Measurements from ENCODE around the gene C11orf68.
"Not testable (repeated sequence)": the region's sequence is repeated elsewhere in the genome, so short reads cannot be mapped to it uniquely, and the experiment has no call there.

C11orf68 gene

GRCh38 chr11:65953471-65953870 is 34.6 kb upstream of the C11orf68 start:
- Histone ChIP-seq H2BK120ac (ENCODE audit: low read depth, low read length) (no peak overlapping the region), H3K18ac (ENCODE audit: low read length) (no peak overlapping the region), H3K23ac (ENCODE audit: low read length) (no peak overlapping the region), H4K5ac (ENCODE audit: low read length) (no peak overlapping the region), H3K56ac (ENCODE audit: low read length) (no peak overlapping the region), H3K27ac (ENCODE audit: low read depth, low read length) (no peak overlapping the region), H2BK5ac (ENCODE audit: low read length) (no peak overlapping the region), H3K27me3 (ENCODE audit: insufficient read depth, low read length, poor library complexity) (no peaks in the 10 kb centered on the region), H2AK5ac (ENCODE audit: low read length) (no peak overlapping the region), H4K8ac (ENCODE audit: low read depth, low read length) (no peak overlapping the region), H3K9ac (ENCODE audit: low read length) (no peak overlapping the region), H3K36me3 (ENCODE audit: control insufficient read depth, insufficient read depth, low read length) (no peaks in the 10 kb centered on the region), H2BK15ac (replicated peaks; ENCODE audit: low read depth) (no peak overlapping the region), H3K4me1 (ENCODE audit: control insufficient read depth, low read depth, low read length) (no peaks in the 10 kb centered on the region), H3K4me3 (ENCODE audit: low read length) (no peak overlapping the region), H3K4ac (ENCODE audit: low read depth, low read length) (no peak overlapping the region), H3K79me2 (ENCODE audit: control insufficient read depth, insufficient read depth, low read length) (no peaks in the 10 kb centered on the region), H3K79me1 (ENCODE audit: low read length) (no peaks in the 10 kb centered on the region), H3K4me2 (ENCODE audit: low read length) (no peak overlapping the region)
- DNase-seq = no peak
- WGBS (ENCODE audit: extremely low coverage, insufficient coverage, low lambda C conversion rate) = no CpG with 5 or more reads among the region's 20 CpGs

- no peaks in the 10 kb centered on the region for H3K36me3 ChIP-seq (ENCODE audit: control insufficient read depth, insufficient read depth, low read length)
Observed at GRCh38 chr11:65952052-65952521, 33.2 kb upstream of the C11orf68 start.

GRCh38 chr11:65951641-65952040 is 32.8 kb upstream of the C11orf68 start:
- H3K79me1 ChIP-seq (ENCODE audit: low read length) = not testable (repeated sequence)

More at GRCh38 chr11:65952052-65952521, 33.2 kb upstream of the C11orf68 start:
- H3K4me1 ChIP-seq (ENCODE audit: control insufficient read depth, low read depth, low read length) = no peaks in the 10 kb centered on the region
- H4K8ac ChIP-seq (ENCODE audit: low read depth, low read length) = no peak overlapping the region
- no peak overlapping the region for H4K5ac ChIP-seq (ENCODE audit: low read length)
- H2BK120ac ChIP-seq (ENCODE audit: low read depth, low read length) = no peak overlapping the region
- H3K56ac ChIP-seq (ENCODE audit: low read length) = no peak overlapping the region
- H2AK5ac ChIP-seq (ENCODE audit: low read length) = no peak overlapping the region
- no peaks in the 10 kb centered on the region for H3K27me3 ChIP-seq (ENCODE audit: insufficient read depth, low read length, poor library complexity)
- no peaks in the 10 kb centered on the region for H3K79me2 ChIP-seq (ENCODE audit: control insufficient read depth, insufficient read depth, low read length)
- H3K4ac ChIP-seq (ENCODE audit: low read depth, low read length) = no peak overlapping the region
- no CpG with 5 or more reads among the region's 6 CpGs for WGBS (ENCODE audit: extremely low coverage, insufficient coverage, low lambda C conversion rate)
- no peak overlapping the region for H3K9ac ChIP-seq (ENCODE audit: low read length)
- H3K27ac ChIP-seq (ENCODE audit: low read depth, low read length) = no peak overlapping the region
- no peaks in the 10 kb centered on the region for H3K79me1 ChIP-seq (ENCODE audit: low read length)
- no peak overlapping the region for H3K4me3 ChIP-seq (ENCODE audit: low read length)
- H2BK15ac ChIP-seq (replicated peaks; ENCODE audit: low read depth) = no peak overlapping the region
- no peak for DNase-seq
- H2BK5ac ChIP-seq (ENCODE audit: low read length) = no peak overlapping the region
- no peak overlapping the region for H3K4me2 ChIP-seq (ENCODE audit: low read length)
- H3K23ac ChIP-seq (ENCODE audit: low read length) = no peak overlapping the region
- H3K18ac ChIP-seq (ENCODE audit: low read length) = no peak overlapping the region

GRCh38 chr11:65950711-65951110 is 31.8 kb upstream of the C11orf68 start:
- H2BK15ac ChIP-seq (replicated peaks; ENCODE audit: low read depth); H3K79me1 ChIP-seq (ENCODE audit: low read length); H4K8ac ChIP-seq (ENCODE audit: low read depth, low read length); H3K18ac ChIP-seq (ENCODE audit: low read length); H3K36me3 ChIP-seq (ENCODE audit: control insufficient read depth, insufficient read depth, low read length); H3K79me2 ChIP-seq (ENCODE audit: control insufficient read depth, insufficient read depth, low read length); H3K27ac ChIP-seq (ENCODE audit: low read depth, low read length); H3K4me1 ChIP-seq (ENCODE audit: control insufficient read depth, low read depth, low read length); H3K23ac ChIP-seq (ENCODE audit: low read length); H4K5ac ChIP-seq (ENCODE audit: low read length); H3K4ac ChIP-seq (ENCODE audit: low read depth, low read length); H2BK5ac ChIP-seq (ENCODE audit: low read length); H3K27me3 ChIP-seq (ENCODE audit: insufficient read depth, low read length, poor library complexity); H3K56ac ChIP-seq (ENCODE audit: low read length); H3K4me2 ChIP-seq (ENCODE audit: low read length); H2AK5ac ChIP-seq (ENCODE audit: low read length); DNase-seq; H2BK120ac ChIP-seq (ENCODE audit: low read depth, low read length); H3K9ac ChIP-seq (ENCODE audit: low read length); H3K4me3 ChIP-seq (ENCODE audit: low read length): not testable (repeated sequence)
- no CpG with 5 or more reads among the region's 5 CpGs for WGBS (ENCODE audit: extremely low coverage, insufficient coverage, low lambda C conversion rate)

More at GRCh38 chr11:65951641-65952040, 32.8 kb upstream of the C11orf68 start:
- not testable (repeated sequence) for H2BK15ac ChIP-seq (replicated peaks; ENCODE audit: low read depth); H3K4ac ChIP-seq (ENCODE audit: low read depth, low read length); H3K4me3 ChIP-seq (ENCODE audit: low read length); H3K79me2 ChIP-seq (ENCODE audit: control insufficient read depth, insufficient read depth, low read length); H3K18ac ChIP-seq (ENCODE audit: low read length); H3K27me3 ChIP-seq (ENCODE audit: insufficient read depth, low read length, poor library complexity); H4K5ac ChIP-seq (ENCODE audit: low read length); H3K36me3 ChIP-seq (ENCODE audit: control insufficient read depth, insufficient read depth, low read length); H3K56ac ChIP-seq (ENCODE audit: low read length); DNase-seq; H3K23ac ChIP-seq (ENCODE audit: low read length); H2BK120ac ChIP-seq (ENCODE audit: low read depth, low read length); H3K27ac ChIP-seq (ENCODE audit: low read depth, low read length); H2AK5ac ChIP-seq (ENCODE audit: low read length); H2BK5ac ChIP-seq (ENCODE audit: low read length); H3K9ac ChIP-seq (ENCODE audit: low read length); H4K8ac ChIP-seq (ENCODE audit: low read depth, low read length); H3K4me1 ChIP-seq (ENCODE audit: control insufficient read depth, low read depth, low read length); H3K4me2 ChIP-seq (ENCODE audit: low read length)
- no CpG with 5 or more reads among the region's 3 CpGs for WGBS (ENCODE audit: extremely low coverage, insufficient coverage, low lambda C conversion rate)

GRCh38 chr11:65947603-65948125 is 28.8 kb upstream of the C11orf68 start:
- Histone ChIP-seq H3K79me2 (ENCODE audit: control insufficient read depth, insufficient read depth, low read length) (no peaks in the 10 kb centered on the region), H2BK5ac (ENCODE audit: low read length) (no peak overlapping the region), H2BK15ac (replicated peaks; ENCODE audit: low read depth) (no peak overlapping the region), H3K9ac (ENCODE audit: low read length) (no peak overlapping the region), H3K4me2 (ENCODE audit: low read length) (no peak overlapping the region), H3K27me3 (ENCODE audit: insufficient read depth, low read length, poor library complexity) (no peaks in the 10 kb centered on the region), H4K8ac (ENCODE audit: low read depth, low read length) (no peak overlapping the region), H3K79me1 (ENCODE audit: low read length) (no peaks in the 10 kb centered on the region), H2AK5ac (ENCODE audit: low read length) (no peak overlapping the region), H4K5ac (ENCODE audit: low read length) (no peak overlapping the region), H3K18ac (ENCODE audit: low read length) (no peak overlapping the region), H3K36me3 (ENCODE audit: control insufficient read depth, insufficient read depth, low read length) (no peaks in the 10 kb centered on the region), H3K4me3 (ENCODE audit: low read length) (no peak overlapping the region), H2BK120ac (ENCODE audit: low read depth, low read length) (no peak overlapping the region), H3K4me1 (ENCODE audit: control insufficient read depth, low read depth, low read length) (peaks cover 3% of the 10 kb centered on the region), H3K23ac (ENCODE audit: low read length) (no peak overlapping the region), H3K4ac (ENCODE audit: low read depth, low read length) (no peak overlapping the region), H3K56ac (ENCODE audit: low read length) (no peak overlapping the region), H3K27ac (ENCODE audit: low read depth, low read length) (no peak overlapping the region)
- WGBS (ENCODE audit: extremely low coverage, insufficient coverage, low lambda C conversion rate) = no CpG with 5 or more reads among the region's 12 CpGs
- DNase-seq = no peak

GRCh38 chr11:65947133-65947532 is 28.3 kb upstream of the C11orf68 start:
- H3K27me3 ChIP-seq (ENCODE audit: insufficient read depth, low read length, poor library complexity) = no peaks in the 10 kb centered on the region
- H3K4me1 ChIP-seq (ENCODE audit: control insufficient read depth, low read depth, low read length) = peaks cover 3% of the 10 kb centered on the region
- H3K79me2 ChIP-seq (ENCODE audit: control insufficient read depth, insufficient read depth, low read length) = no peaks in the 10 kb centered on the region
- H4K5ac ChIP-seq (ENCODE audit: low read length) = no peak overlapping the region
- DNase-seq = no peak
- no peak overlapping the region for H2BK120ac ChIP-seq (ENCODE audit: low read depth, low read length)
- H2BK15ac ChIP-seq (replicated peaks; ENCODE audit: low read depth) = no peak overlapping the region
- no peak overlapping the region for H3K4me3 ChIP-seq (ENCODE audit: low read length)
- no peaks in the 10 kb centered on the region for H3K36me3 ChIP-seq (ENCODE audit: control insufficient read depth, insufficient read depth, low read length)
- no peak overlapping the region for H3K27ac ChIP-seq (ENCODE audit: low read depth, low read length)
- H2BK5ac ChIP-seq (ENCODE audit: low read length) = no peak overlapping the region
- H3K79me1 ChIP-seq (ENCODE audit: low read length) = no peaks in the 10 kb centered on the region
- no peak overlapping the region for H2AK5ac ChIP-seq (ENCODE audit: low read length)
- H3K56ac ChIP-seq (ENCODE audit: low read length) = no peak overlapping the region
- no peak overlapping the region for H3K18ac ChIP-seq (ENCODE audit: low read length)
- H3K23ac ChIP-seq (ENCODE audit: low read length) = no peak overlapping the region
- H3K9ac ChIP-seq (ENCODE audit: low read length) = no peak overlapping the region
- no peak overlapping the region for H3K4ac ChIP-seq (ENCODE audit: low read depth, low read length)
- WGBS (ENCODE audit: extremely low coverage, insufficient coverage, low lambda C conversion rate) = no CpG with 5 or more reads among the region's 13 CpGs
- no peak overlapping the region for H4K8ac ChIP-seq (ENCODE audit: low read depth, low read length)
- H3K4me2 ChIP-seq (ENCODE audit: low read length) = no peak overlapping the region

Measured in mesendoderm (in vitro differentiated cells).